Measurements from ENCODE around the gene RAD18. TPM values are rescaled to one million over a fixed set of nuclear protein-coding genes. Genes with fewer than 3 reads are reported as not detected.

The RAD18 gene
- total RNA-seq, 1 experiment from 2014 or later: 46.6 TPM

DNA sequence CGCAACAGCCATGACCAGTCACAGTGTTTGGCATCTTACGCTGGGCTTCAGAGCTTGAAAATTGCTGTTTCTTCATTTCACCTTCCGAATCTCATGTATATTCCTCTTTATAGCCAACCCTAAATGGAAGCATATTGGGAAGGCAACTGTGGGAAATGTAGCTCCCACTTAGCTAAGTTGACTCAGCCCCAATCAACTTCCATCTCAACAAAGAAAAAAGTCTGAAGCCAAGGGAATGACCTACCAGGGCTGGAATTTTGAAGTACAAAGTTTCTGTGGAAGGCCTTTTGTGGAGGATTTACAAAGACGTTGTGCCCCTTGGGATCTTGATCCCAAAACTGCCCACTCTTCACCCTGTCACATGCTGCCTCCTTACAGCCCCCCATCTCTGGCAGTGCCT is 108.6 kb downstream of the RAD18 start:
- Histone ChIP-seq H3K4me2 (ENCODE audit: low read length) (no peak overlapping the region), H3K4me3 (ENCODE audit: low read length) (no peak overlapping the region), H3K36me3 (ENCODE audit: low read depth, low read length) (no peaks in the 10 kb centered on the region), H3K9me2 (replicated peaks; ENCODE audit: low read length) (no peaks in the 10 kb centered on the region), H2AFZ (ENCODE audit: low read length) (no peak overlapping the region), H3K27ac (ENCODE audit: low read length) (no peak overlapping the region), H3F3A (ENCODE audit: low read length, unreplicated experiment) (no peaks in the 10 kb centered on the region), H3K9me3 (ENCODE audit: low read length) (no peaks in the 10 kb centered on the region), H3K79me2 (ENCODE audit: low read length) (no peaks in the 10 kb centered on the region), H3K9ac (ENCODE audit: low read length) (no peak overlapping the region), H3K4me1 (ENCODE audit: insufficient read depth, low read length) (peaks cover 12% of the 10 kb centered on the region), H4K20me1 (ENCODE audit: low read length) (no peaks in the 10 kb centered on the region), H3K27me3 (ENCODE audit: low read length) (no peaks in the 10 kb centered on the region)
- ChIA-PET CTCF (no interaction called here), POLR2A (ENCODE audit: unreplicated experiment) (no interaction called here)
- DNase-seq (no peak), ATAC-seq (no peak)
- intact Hi-C loops (cut with micrococcal nuclease): no loop called here
- TF ChIP-seq EZH2 (IDR thresholded peaks at IDR 0.05; ENCODE audit: low read length, unreplicated experiment) (no peak), EZH2phosphoT487 (IDR thresholded peaks at IDR 0.05; ENCODE audit: borderline replicate concordance, low read length) (no peak)
- TF ChIP-seq, protein P1, sequence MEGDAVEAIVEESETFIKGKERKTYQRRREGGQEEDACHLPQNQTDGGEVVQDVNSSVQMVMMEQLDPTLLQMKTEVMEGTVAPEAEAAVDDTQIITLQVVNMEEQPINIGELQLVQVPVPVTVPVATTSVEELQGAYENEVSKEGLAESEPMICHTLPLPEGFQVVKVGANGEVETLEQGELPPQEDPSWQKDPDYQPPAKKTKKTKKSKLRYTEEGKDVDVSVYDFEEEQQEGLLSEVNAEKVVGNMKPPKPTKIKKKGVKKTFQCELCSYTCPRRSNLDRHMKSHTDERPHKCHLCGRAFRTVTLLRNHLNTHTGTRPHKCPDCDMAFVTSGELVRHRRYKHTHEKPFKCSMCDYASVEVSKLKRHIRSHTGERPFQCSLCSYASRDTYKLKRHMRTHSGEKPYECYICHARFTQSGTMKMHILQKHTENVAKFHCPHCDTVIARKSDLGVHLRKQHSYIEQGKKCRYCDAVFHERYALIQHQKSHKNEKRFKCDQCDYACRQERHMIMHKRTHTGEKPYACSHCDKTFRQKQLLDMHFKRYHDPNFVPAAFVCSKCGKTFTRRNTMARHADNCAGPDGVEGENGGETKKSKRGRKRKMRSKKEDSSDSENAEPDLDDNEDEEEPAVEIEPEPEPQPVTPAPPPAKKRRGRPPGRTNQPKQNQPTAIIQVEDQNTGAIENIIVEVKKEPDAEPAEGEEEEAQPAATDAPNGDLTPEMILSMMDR (conservative IDR thresholded peaks at IDR 0.05; ENCODE audit: low read depth, low read length): no peak
- no TSS peak for BruUV-seq (replicated peaks)

DNA sequence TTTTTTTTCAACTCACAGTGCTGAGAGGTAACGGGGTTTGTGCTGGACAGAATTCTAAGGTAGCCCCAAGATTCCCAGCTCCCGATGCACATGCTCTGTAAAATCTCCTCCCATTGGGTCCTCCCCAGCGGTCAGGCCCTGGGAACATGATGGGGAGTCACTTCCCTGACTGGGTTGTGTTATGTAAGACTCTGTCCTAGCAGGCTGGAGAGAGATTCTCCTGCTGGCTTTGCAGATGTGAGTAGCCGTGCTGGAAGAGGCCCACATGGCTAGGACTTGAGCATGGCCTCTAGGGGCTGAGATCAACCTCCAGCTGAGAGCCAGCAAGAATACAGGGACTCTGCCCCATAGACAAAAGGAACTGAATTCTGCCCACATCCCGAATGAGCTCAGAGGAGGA is 110.2 kb downstream of the RAD18 start:
- H3K9me2 ChIP-seq (replicated peaks; ENCODE audit: low read length): no peaks in the 10 kb centered on the region
- H3K79me2 ChIP-seq (ENCODE audit: low read length): no peaks in the 10 kb centered on the region
- BruUV-seq (replicated peaks): no TSS peak
- CTCF ChIA-PET: interaction anchor here (0.7 kb wide), 1 partner anchor 36 kb away, joined by 3 read pairs; no protein-coding TSS in a partner anchor
- POLR2A ChIA-PET (ENCODE audit: unreplicated experiment): no interaction called here
- no peak for ATAC-seq
- no peaks in the 10 kb centered on the region for H3K9me3 ChIP-seq (ENCODE audit: low read length)
- H2AFZ ChIP-seq (ENCODE audit: low read length): no peak overlapping the region
- intact Hi-C loops (cut with micrococcal nuclease): no loop called here
- no peak overlapping the region for H3K27ac ChIP-seq (ENCODE audit: low read length)
- no peaks in the 10 kb centered on the region for H3K27me3 ChIP-seq (ENCODE audit: low read length)
- no peaks in the 10 kb centered on the region for H3K36me3 ChIP-seq (ENCODE audit: low read depth, low read length)
- no peaks in the 10 kb centered on the region for H4K20me1 ChIP-seq (ENCODE audit: low read length)
- no peak overlapping the region for H3K4me3 ChIP-seq (ENCODE audit: low read length)
- no peak overlapping the region for H3K9ac ChIP-seq (ENCODE audit: low read length)
- no peak for DNase-seq
- peaks cover 17% of the 10 kb centered on the region for H3K4me1 ChIP-seq (ENCODE audit: insufficient read depth, low read length)
- H3K4me2 ChIP-seq (ENCODE audit: low read length): no peak overlapping the region
- H3F3A ChIP-seq (ENCODE audit: low read length, unreplicated experiment): no peaks in the 10 kb centered on the region
- TF ChIP-seq, protein P1 (conservative IDR thresholded peaks at IDR 0.05; ENCODE audit: low read depth, low read length): no peak
- TF ChIP-seq EZH2 (IDR thresholded peaks at IDR 0.05; ENCODE audit: low read length, unreplicated experiment) (no peak), EZH2phosphoT487 (IDR thresholded peaks at IDR 0.05; ENCODE audit: borderline replicate concordance, low read length) (no peak)

DNA sequence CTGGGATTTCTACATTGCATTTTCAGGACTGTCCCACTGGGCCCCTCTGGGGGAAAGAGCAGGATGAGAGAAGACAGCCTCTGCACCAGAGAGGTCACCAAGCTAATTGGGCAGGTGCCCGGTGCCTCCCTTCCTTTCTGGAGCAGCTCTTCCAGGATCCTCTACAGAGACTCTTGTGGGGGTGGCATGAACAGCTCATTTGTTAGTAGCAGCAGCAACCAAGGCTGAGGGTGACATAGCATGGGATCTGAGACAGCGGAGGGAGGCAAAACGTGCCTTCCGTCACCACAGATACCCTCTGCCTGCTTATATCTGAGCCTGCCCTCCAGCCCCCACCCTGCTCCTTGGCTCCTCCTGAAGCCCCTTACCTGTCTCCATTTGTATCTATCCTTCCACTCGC is 110.8 kb downstream of the RAD18 start:
- Histone ChIP-seq H3K27ac (ENCODE audit: low read length) (no peak overlapping the region), H3K9me3 (ENCODE audit: low read length) (no peaks in the 10 kb centered on the region), H3K9me2 (replicated peaks; ENCODE audit: low read length) (no peaks in the 10 kb centered on the region), H3F3A (ENCODE audit: low read length, unreplicated experiment) (no peaks in the 10 kb centered on the region), H3K4me1 (ENCODE audit: insufficient read depth, low read length) (peaks cover 17% of the 10 kb centered on the region), H3K4me2 (ENCODE audit: low read length) (no peak overlapping the region), H3K9ac (ENCODE audit: low read length) (no peak overlapping the region), H3K27me3 (ENCODE audit: low read length) (no peaks in the 10 kb centered on the region), H4K20me1 (ENCODE audit: low read length) (no peaks in the 10 kb centered on the region), H3K79me2 (ENCODE audit: low read length) (no peaks in the 10 kb centered on the region), H3K36me3 (ENCODE audit: low read depth, low read length) (no peaks in the 10 kb centered on the region), H3K4me3 (ENCODE audit: low read length) (no peak overlapping the region), H2AFZ (ENCODE audit: low read length) (no peak overlapping the region)
- CTCF ChIA-PET: interaction anchor here (0.7 kb wide), 1 partner anchor 37 kb away, joined by 3 read pairs; no protein-coding TSS in a partner anchor
- no peak for DNase-seq
- no peak for ATAC-seq
- intact Hi-C loops (cut with micrococcal nuclease): no loop called here
- POLR2A ChIA-PET (ENCODE audit: unreplicated experiment): no interaction called here
- TF ChIP-seq EZH2phosphoT487 (IDR thresholded peaks at IDR 0.05; ENCODE audit: borderline replicate concordance, low read length) (no peak), EZH2 (IDR thresholded peaks at IDR 0.05; ENCODE audit: low read length, unreplicated experiment) (no peak)
- TF ChIP-seq, protein P1 (conservative IDR thresholded peaks at IDR 0.05; ENCODE audit: low read depth, low read length): no peak
- no TSS peak for BruUV-seq (replicated peaks)

Measured in PC-3 (cell line).